H9 (cell line): ENCODE measurements around the gene ASGR2. TPM values are rescaled to one million over a fixed set of nuclear protein-coding genes. Genes with fewer than 3 reads are reported as not detected.

Source experiments
- DNase-seq: peaks from one replicate; pipeline ENCODE4 v3.0.0-alpha.2; 2017
- H2AFZ ChIP-seq: one replicate; pipeline ENCODE4 v1.6.1; 2013; ENCODE audit warnings: mild to moderate bottlenecking, low read length, control low read depth, moderate library complexity
- H2AK5ac ChIP-seq: 2 replicates; pipeline ENCODE4 v1.6.1; 2013; ENCODE audit warnings: low read length, control low read depth, mixed read lengths; ENCODE audit not compliant: insufficient read length
- H2BK120ac ChIP-seq: one replicate; pipeline ENCODE4 v1.6.1; 2013; ENCODE audit warnings: low read depth, mild to moderate bottlenecking, low read length, control low read depth, inconsistent platforms; ENCODE audit not compliant: poor library complexity, severe bottlenecking
- H2BK12ac ChIP-seq: 2 replicates; pipeline ENCODE4 v1.6.1; 2013; ENCODE audit warnings: low read length, control low read depth, mixed read lengths, low read depth; ENCODE audit not compliant: insufficient read length
- H2BK15ac ChIP-seq: 2 replicates; pipeline ENCODE4 v1.6.1; 2013; ENCODE audit warnings: low read depth, low read length, control low read depth
- H2BK20ac ChIP-seq: one replicate; pipeline ENCODE4 v1.6.1; 2013; ENCODE audit warnings: low read depth, mild to moderate bottlenecking, low read length, control low read depth, inconsistent platforms; ENCODE audit not compliant: poor library complexity, severe bottlenecking
- H2BK5ac ChIP-seq: 2 replicates; pipeline ENCODE4 v1.6.1; 2013; ENCODE audit warnings: low read length, control low read depth, mixed read lengths; ENCODE audit not compliant: insufficient read length
- H3K14ac ChIP-seq: 2 replicates; pipeline ENCODE4 v1.6.1; 2013; ENCODE audit warnings: low read length, control low read depth; ENCODE audit not compliant: insufficient read depth
- H3K18ac ChIP-seq: 2 replicates; pipeline ENCODE4 v1.6.1; 2013; ENCODE audit warnings: low read depth, mild to moderate bottlenecking, mixed read lengths, low read length, control low read depth; ENCODE audit not compliant: insufficient read length
- H3K23ac ChIP-seq: 2 replicates; pipeline ENCODE4 v1.6.1; 2013; ENCODE audit warnings: low read length, control low read depth, mixed read lengths, low read depth; ENCODE audit not compliant: insufficient read length
- H3K23me2 ChIP-seq: 2 replicates; pipeline ENCODE4 v1.6.1; 2013; ENCODE audit warnings: low read depth, mild to moderate bottlenecking, mixed read lengths, low read length, control low read depth; ENCODE audit not compliant: insufficient read length, poor library complexity, severe bottlenecking
- H3K27ac ChIP-seq: 2 replicates; pipeline ENCODE4 v1.5.1; 2013; ENCODE audit warnings: low read length, control low read depth, mixed read lengths, low read depth; ENCODE audit not compliant: insufficient read length
- H3K27me3 ChIP-seq: 2 replicates; pipeline ENCODE4 v1.6.1; 2013; ENCODE audit warnings: low read length, control low read depth, inconsistent platforms; ENCODE audit not compliant: insufficient read depth
- H3K4ac ChIP-seq: 2 replicates; pipeline ENCODE4 v1.6.1; 2013; ENCODE audit warnings: low read depth, mild to moderate bottlenecking, control low read depth, inconsistent platforms, low read length, moderate library complexity
- H3K4me1 ChIP-seq: 2 replicates; pipeline ENCODE4 v1.6.1; 2013; ENCODE audit warnings: low read length, control low read depth, inconsistent platforms; ENCODE audit not compliant: insufficient read depth
- H3K4me2 ChIP-seq: 2 replicates; pipeline ENCODE4 v1.6.1; 2013; ENCODE audit warnings: low read length, control low read depth, mixed read lengths; ENCODE audit not compliant: insufficient read length, insufficient read depth
- H3K56ac ChIP-seq: 2 replicates; pipeline ENCODE4 v1.6.1; 2013; ENCODE audit warnings: low read depth, mild to moderate bottlenecking, mixed read lengths, low read length, control low read depth; ENCODE audit not compliant: insufficient read length
- H3K79me1 ChIP-seq: 2 replicates; pipeline ENCODE4 v1.6.1; 2013; ENCODE audit warnings: low read depth, mild to moderate bottlenecking, moderate library complexity, low read length, control low read depth, inconsistent platforms; ENCODE audit not compliant: insufficient read depth, poor library complexity, severe bottlenecking
- H3K79me2 ChIP-seq: 2 replicates; pipeline ENCODE4 v1.6.1; 2013; ENCODE audit warnings: low read length, control low read depth, inconsistent platforms; ENCODE audit not compliant: insufficient read depth
- H3K9ac ChIP-seq: 2 replicates; pipeline ENCODE4 v1.6.1; 2013; ENCODE audit warnings: low read length, control low read depth, mixed read lengths; ENCODE audit not compliant: insufficient read length; ENCODE audit errors: extremely low read depth
- H3K9me3 ChIP-seq: one replicate; pipeline ENCODE4 v1.6.1; 2013; ENCODE audit warnings: low read depth, low read length, inconsistent platforms; ENCODE audit not compliant: control insufficient read depth
- H3T11ph ChIP-seq: one replicate; pipeline ENCODE4 v1.6.1; 2013; ENCODE audit warnings: mild to moderate bottlenecking, low read length, control low read depth, inconsistent platforms
- H4K20me1 ChIP-seq: one replicate; pipeline ENCODE4 v1.6.1; 2013; ENCODE audit not compliant: control insufficient read depth, insufficient read length, insufficient read depth
- H4K5ac ChIP-seq: 2 replicates; pipeline ENCODE4 v1.6.1; 2013; ENCODE audit warnings: low read depth, mild to moderate bottlenecking, mixed read lengths, low read length, control low read depth; ENCODE audit not compliant: insufficient read length
- H4K8ac ChIP-seq: replicated peaks from 2 replicates; pipeline ENCODE4 v1.6.1; 2013; ENCODE audit warnings: low read length, control low read depth, mixed read lengths, low read depth; ENCODE audit not compliant: insufficient read length
- H4K91ac ChIP-seq: 2 replicates; pipeline ENCODE4 v1.6.1; 2013; ENCODE audit warnings: low read depth, mild to moderate bottlenecking, moderate library complexity, mixed read lengths, low read length, control low read depth; ENCODE audit not compliant: insufficient read length
- H3K27ac Mint-ChIP-seq, 3 experiments: 2 replicates in 2 of 3; 3 replicates in 1 of 3; pipeline ENCODE4 v1.8.0; 2020 to 2021; ENCODE audit warnings: mixed read lengths in 3 of 3, mild to moderate bottlenecking in 1 of 3, moderate library complexity in 1 of 3
- H3K27me3 Mint-ChIP-seq: 2 replicates; pipeline ENCODE4 v1.8.0; 2021; ENCODE audit warnings: low read depth, mild to moderate bottlenecking, moderate library complexity, mixed read lengths
- H3K36me3 Mint-ChIP-seq, 3 experiments: 2 replicates in 2 of 3; 3 replicates in 1 of 3; pipeline ENCODE4 v1.8.0; 2020 to 2021; ENCODE audit warnings: low read depth in 3 of 3, mixed read lengths in 3 of 3; ENCODE audit not compliant: insufficient read depth in 1 of 3
- H3K4me1 Mint-ChIP-seq, 2 experiments: 2 replicates each; pipeline ENCODE4 v1.8.0; 2020; ENCODE audit warnings: mixed read lengths in 2 of 2
- H3K4me3 Mint-ChIP-seq, 2 experiments: 2 replicates in 1 of 2; 3 replicates in 1 of 2; pipeline ENCODE4 v1.8.0; 2020 to 2021; ENCODE audit warnings: mild to moderate bottlenecking in 2 of 2, mixed read lengths in 2 of 2, moderate library complexity in 1 of 2
- H3K9me3 Mint-ChIP-seq, 2 experiments: 2 replicates in 1 of 2; 3 replicates in 1 of 2; pipeline ENCODE4 v1.8.0; 2020; ENCODE audit warnings: mild to moderate bottlenecking in 2 of 2, mixed read lengths in 2 of 2, moderate library complexity in 1 of 2
- WGBS: extraction: QIAGEN DNeasy Blood & Tissue Kit; methylation state at CpG from one replicate; pipeline ENCODE4 v1.1.7; 2013; ENCODE audit warnings: missing lambda C conversion rate, low lambda C conversion rate, mixed read lengths; ENCODE audit not compliant: insufficient read length; ENCODE audit errors: extremely low coverage; 5-methylcytosine and 5-hydroxymethylcytosine counted together
- total RNA-seq: library from RNA; stranded (reverse); gene quantifications from 2 replicates; pipeline ENCODE4 v1.2.1, GENCODE V29; 2021
- TF ChIP-seq, protein P1 (sequence below): fragments of 200-600 bp; sonication (generic); conservative IDR thresholded peaks from 3 replicates; pipeline ENCODE4 v1.8.0; 2021; ENCODE audit warnings: antibody characterized with exemption, mild to moderate bottlenecking

The ASGR2 gene
- total RNA-seq, 1 experiment from 2014 or later: not detected

DNA sequence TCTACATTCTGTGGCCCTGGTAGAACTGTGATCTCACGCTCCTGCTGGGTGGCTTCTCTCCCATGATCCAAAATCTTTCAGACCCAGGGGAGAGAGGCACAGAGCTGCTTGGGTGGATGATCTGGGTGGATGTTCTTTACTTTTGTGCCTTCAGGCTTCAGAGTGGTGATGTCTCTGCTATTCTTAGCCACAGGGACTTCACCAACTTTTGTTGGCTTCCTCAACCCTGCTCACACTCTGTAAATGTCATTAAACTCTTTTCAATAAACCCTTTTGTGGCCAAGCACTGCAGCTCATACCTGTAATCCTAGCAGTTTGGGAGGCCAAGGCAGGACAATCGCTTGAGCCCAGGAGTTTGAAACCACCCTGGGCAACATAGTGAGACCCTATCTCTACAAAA lies 42.2 kb downstream of the ASGR2 start:
- Histone ChIP-seq H3K9ac (no peak overlapping the region), H2AK5ac (no peak overlapping the region), H3K18ac (no peak overlapping the region), H4K91ac (no peak overlapping the region), H2BK5ac (no peak overlapping the region), H2BK120ac (no peak overlapping the region), H3K23me2 (no peaks in the 10 kb centered on the region), H3K27ac (no peak overlapping the region), H4K5ac (no peak overlapping the region), H4K8ac (no peak overlapping the region), H2BK15ac (no peak overlapping the region), H2AFZ (no peak overlapping the region), H3K4me2 (no peak overlapping the region), H3K27me3 (no peaks in the 10 kb centered on the region; the same call in 1 of the 2 replicates), H3K9me3 (no peaks in the 10 kb centered on the region), H2BK20ac (no peak overlapping the region), H3K79me1 (no peaks in the 10 kb centered on the region), H3K23ac (no peak overlapping the region), H2BK12ac (no peak overlapping the region), H3K4me1 (no peaks in the 10 kb centered on the region), H3K14ac (no peak overlapping the region), H3K4ac (no peak overlapping the region), H3K79me2 (no peaks in the 10 kb centered on the region), H3T11ph (no peak overlapping the region), H3K56ac (no peak overlapping the region), H4K20me1 (no peaks in the 10 kb centered on the region)
- no peak overlapping the region for H3K4me3 Mint-ChIP-seq
- H3K4me1 Mint-ChIP-seq: no peaks in the 10 kb centered on the region
- peaks cover 2 to 10% (median 6%) of the 10 kb centered on the region in 3 experiments; a peak in 4 of 7 replicates for H3K36me3 Mint-ChIP-seq
- peak overlapping the region in 1 of 3 experiments; percentile 9; a peak in 1 of 7 replicates for H3K27ac Mint-ChIP-seq
- DNase-seq: no peak
- peaks cover 24 to 25% of the 10 kb centered on the region in 2 experiments for H3K9me3 Mint-ChIP-seq
- no CpG with 5 or more reads among the region's 2 CpGs for WGBS
- TF ChIP-seq, protein P1, sequence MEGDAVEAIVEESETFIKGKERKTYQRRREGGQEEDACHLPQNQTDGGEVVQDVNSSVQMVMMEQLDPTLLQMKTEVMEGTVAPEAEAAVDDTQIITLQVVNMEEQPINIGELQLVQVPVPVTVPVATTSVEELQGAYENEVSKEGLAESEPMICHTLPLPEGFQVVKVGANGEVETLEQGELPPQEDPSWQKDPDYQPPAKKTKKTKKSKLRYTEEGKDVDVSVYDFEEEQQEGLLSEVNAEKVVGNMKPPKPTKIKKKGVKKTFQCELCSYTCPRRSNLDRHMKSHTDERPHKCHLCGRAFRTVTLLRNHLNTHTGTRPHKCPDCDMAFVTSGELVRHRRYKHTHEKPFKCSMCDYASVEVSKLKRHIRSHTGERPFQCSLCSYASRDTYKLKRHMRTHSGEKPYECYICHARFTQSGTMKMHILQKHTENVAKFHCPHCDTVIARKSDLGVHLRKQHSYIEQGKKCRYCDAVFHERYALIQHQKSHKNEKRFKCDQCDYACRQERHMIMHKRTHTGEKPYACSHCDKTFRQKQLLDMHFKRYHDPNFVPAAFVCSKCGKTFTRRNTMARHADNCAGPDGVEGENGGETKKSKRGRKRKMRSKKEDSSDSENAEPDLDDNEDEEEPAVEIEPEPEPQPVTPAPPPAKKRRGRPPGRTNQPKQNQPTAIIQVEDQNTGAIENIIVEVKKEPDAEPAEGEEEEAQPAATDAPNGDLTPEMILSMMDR: no peak
- H3K27me3 Mint-ChIP-seq: peaks cover 40% of the 10 kb centered on the region
